Hindlimb muscle (tissue), 1 donor: ENCODE results near the gene ZNF618. TPM values are rescaled to one million over a fixed set of nuclear protein-coding genes. Genes with fewer than 3 reads are reported as not detected.

ENCODE experiments used
- DNase-seq: peaks from one replicate; pipeline ENCODE4 v3.0.0-alpha.2; 2013
- polyA plus RNA-seq: library from polyadenylated mRNA; unstranded; fragments of 120-200 nt; gene quantifications from one replicate; pipeline ENCODE4 v1.2.1, GENCODE V29; 2013; ENCODE audit not compliant: insufficient read length

ZNF618 gene
- polyA plus RNA-seq, 1 donor, result 15.1 TPM

DNA sequence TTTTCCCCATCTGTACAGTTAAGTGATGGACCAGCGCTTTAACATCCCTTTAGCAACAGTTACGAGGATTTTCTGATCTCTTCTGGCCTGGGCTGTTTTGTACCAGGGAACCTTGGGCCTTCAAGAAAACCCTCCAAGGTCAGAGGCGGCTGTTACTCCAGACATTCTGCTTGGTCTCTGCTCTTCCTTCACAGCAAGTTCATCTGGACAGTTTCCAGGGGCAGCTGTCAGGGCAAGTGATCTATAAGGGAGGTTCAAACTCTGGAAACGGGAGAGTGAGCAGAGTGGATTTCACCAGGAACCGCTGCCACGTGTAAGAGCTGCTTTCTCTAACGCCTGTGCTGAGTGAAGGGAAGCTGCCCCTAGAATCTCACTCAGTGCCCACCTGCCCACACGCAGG, 36.7 kb downstream of the ZNF618 start:
- no peak for DNase-seq

- no peak for DNase-seq
These were observed 37.5 kb downstream of the ZNF618 start for GRCh38 chr9:113913426-113914195.

GRCh38 chr9:113914517-113914916, 38.4 kb downstream of the ZNF618 start:
- no peak for DNase-seq

DNA sequence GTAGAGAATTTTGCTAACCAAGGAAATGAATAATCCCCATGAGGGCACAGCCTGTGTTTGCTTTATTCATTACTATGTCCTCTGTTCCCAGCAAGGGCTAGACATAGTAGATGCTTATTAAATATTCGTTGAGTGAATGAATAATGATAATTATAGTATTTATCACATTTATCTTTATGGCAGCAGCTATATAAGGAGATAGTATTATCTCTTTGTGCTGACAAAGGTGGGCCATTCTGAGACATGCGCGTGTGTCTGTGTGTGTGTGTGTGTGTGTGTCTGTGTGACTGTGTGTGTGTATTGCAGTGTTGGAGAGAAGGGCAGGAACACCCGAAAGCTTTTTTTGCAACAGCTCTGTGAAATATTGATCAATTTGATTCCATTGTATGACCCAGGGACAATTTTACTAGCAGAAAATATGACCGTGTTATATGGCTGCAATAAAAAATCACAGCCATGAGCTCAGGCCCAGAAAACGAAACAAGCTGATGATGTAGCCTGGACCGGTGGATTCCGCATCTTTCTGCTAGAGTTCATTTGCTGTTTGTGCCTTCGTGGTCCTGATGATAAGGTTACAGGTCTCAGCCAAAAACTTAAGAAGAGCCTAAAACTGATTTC, 39.8 kb downstream of the ZNF618 start:
- no peak for DNase-seq

GRCh38 chr9:113916931-113917330, 40.8 kb downstream of the ZNF618 start:
- DNase-seq, result no peak

GRCh38 chr9:113918697-113919350, 42.7 kb downstream of the ZNF618 start:
- DNase-seq, result no peak

- DNase-seq, result no peak
These were observed 43.3 kb downstream of the ZNF618 start for GRCh38 chr9:113919382-113919781.

GRCh38 chr9:113919871-113920270, 43.8 kb downstream of the ZNF618 start:
- no peak for DNase-seq

DNA sequence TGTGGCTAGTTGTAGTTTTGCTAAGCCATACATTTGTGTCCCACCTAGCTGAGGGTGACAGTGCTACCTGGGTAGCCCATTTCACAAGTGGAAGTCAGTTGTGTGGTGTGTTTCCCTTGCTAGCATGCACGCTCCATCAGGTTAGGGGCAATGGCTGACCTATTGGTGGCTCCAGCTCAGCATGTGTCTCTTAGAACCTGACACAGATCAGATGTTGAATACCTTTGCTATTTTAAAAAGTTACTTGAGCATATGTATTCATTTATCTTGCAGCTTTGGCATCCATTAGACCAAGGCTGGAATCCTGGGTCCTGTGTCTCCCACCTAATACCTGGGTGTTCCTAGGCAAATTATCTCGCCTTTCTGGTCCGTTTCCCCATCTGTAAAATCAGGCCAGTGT, 44.8 kb downstream of the ZNF618 start:
- DNase-seq, result no peak

DNA sequence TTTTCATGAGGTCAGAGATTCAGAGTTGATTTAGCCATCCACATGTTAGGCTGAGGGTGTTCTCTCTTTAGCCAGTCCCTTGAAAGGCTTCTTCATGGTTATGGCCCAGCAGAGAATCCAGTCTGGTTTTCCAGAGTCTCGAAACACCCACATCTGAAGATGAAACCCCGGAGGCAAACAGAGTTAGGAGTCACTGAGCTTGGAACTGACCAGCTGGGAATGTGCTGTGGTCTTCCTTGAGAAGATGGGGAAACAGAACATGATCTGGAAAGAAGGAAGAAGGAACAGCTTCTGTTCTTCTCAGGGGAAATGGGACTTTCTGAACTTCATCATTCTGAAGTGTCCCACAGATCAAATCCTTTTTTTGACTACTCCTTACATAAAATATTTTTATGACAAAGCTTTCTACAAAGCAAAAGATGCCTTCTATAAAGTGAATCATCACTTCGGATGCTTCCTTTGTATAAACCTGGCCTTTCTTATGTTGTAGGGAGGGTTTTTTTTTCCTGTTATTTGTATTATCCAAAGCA, 45.4 kb downstream of the ZNF618 start:
- DNase-seq, result no peak

- no peak for DNase-seq
These were observed 46.1 kb downstream of the ZNF618 start for GRCh38 chr9:113922160-113922559.

DNA sequence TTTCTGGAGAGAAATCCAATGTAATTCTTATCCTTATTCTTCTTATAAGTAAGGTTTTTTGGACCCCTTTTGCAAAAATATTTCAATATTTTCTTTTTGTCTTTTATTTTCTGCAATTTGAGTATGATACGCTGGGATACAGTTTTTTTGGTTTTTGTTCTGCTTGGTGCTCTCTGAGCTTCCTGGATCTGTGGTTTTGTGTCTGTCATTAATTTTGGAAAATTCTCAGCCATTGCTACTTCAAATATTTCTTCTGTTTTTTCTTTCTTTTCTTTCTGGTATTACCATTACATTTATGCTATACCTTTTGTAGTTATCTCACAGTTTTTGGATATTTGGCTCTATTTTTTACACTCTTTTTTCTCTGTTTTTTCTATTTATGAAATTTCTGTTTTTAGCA, 50.1 kb downstream of the ZNF618 start:
- no peak for DNase-seq

DNA sequence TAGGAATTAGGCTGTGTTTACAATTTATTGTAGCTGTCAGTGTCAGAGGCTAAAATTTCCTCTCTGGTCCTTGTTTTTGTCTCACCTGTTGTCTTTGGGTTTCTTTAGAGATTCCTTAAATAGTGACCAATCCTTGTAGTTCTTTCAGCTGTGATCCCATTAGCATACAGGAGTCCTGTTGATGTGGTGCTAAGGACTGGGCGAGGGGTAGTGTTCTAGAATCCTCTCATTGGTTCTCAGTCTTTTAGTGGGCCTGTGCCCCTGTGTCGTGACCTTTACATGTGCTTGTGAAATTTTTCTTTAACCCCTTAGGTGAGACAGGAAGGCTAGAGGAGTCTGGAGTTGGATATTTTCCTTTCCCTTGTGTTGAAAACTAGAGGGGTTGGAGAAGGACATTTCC, 51.2 kb downstream of the ZNF618 start:
- no peak for DNase-seq

DNA sequence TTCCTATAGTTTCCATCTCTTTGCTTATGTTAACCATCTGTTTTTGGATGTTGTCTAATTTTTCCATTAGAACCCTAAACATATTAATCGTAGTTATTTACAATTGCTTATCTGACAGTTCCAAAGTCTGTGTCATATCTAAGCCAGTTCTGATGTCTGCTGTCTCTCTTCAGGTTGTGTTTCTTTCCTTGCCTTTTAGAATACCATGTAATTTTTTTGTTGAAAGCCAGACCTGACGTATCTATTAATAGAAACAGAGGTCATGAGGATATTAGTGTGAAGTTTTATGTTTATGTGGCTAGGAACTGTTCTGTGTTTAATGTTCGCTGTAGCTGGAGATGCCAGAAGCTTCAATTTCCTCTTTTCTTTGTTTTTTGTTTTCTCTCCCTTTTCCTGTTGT, 52.2 kb downstream of the ZNF618 start:
- no peak for DNase-seq

GRCh38 chr9:113929634-113930389, 53.7 kb downstream of the ZNF618 start:
- DNase-seq, result no peak

DNA sequence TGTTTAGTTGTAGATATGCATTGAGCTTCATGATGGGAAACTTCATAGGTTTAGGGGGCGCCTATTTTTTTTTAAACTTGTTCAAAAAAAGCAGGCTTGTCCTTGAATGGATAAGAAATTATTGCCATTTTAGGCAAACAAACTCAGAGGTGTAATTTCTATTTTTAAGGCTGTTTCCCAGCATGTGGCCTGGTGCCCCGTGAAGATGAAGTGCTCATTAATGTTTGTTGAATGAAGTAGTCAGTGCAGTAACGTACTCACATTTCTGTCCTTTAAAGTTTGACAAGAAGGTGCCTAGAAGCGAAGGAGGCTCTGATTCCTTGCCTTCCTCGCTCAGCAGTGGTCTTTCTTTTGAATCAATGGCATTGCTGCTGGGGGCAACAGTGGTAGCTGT, 54.3 kb downstream of the ZNF618 start:
- no peak for DNase-seq

- no peak for DNase-seq
These were observed 55.0 kb downstream of the ZNF618 start for GRCh38 chr9:113931140-113931539.

- DNase-seq, result no peak
These were observed 55.7 kb downstream of the ZNF618 start for GRCh38 chr9:113931777-113932176.

DNA sequence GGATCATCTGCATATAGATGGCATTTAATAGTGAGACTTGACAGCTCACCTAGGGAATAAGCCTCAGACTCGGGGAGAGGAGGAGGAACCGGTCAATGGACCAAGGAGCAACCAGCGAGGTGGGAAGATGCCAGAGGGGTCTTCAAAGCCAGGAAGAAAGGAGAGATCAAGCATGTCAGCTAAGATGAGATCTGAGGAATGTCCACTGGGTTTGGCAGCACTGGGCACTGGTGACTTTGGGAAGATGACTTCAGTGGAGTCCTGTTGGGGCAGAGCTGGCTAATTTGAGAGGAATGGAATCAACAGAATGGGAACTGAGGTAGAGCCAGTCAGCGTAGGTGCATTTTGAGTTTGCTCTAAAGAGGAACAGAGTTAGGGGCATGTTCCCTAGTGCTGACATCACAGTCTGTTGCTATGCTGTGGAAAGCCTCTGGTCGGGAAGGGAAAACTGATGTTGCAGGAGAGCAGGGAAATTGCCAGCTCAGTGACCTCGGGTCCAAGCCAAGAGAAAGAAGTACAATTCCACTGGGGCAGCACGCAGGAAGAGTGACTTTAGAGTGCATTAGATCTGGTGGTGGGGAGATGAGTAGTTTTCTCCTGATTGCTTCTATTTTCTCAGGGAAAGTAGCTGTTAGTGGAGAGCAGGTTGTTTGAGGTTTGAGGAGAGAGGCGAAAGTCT, 56.9 kb downstream of the ZNF618 start:
- DNase-seq, result no peak

GRCh38 chr9:113933671-113934070, 57.6 kb downstream of the ZNF618 start:
- no peak for DNase-seq

- no peak for DNase-seq
These were observed 58.2 kb downstream of the ZNF618 start for GRCh38 chr9:113934167-113934828.
